Ovary (tissue), 9 donors: ENCODE results near the gene SORCS2. TPM values are rescaled to one million over a fixed set of nuclear protein-coding genes. Genes with fewer than 3 reads are reported as not detected.

Source experiments
- DNase-seq, 5 donors: peaks; one replicate each; pipeline ENCODE4 v3.0.0-alpha.2; 2019 to 2020
- H3K27ac ChIP-seq, 2 donors: fragments of 200-600 bp; one replicate each; pipeline versions ENCODE4 v1.5.1 to v1.8.0; 2019 to 2022
- H3K27me3 ChIP-seq: fragments of 200-600 bp; one replicate; pipeline ENCODE4 v1.8.0; 2022
- H3K36me3 ChIP-seq: fragments of 200-600 bp; sonication (generic); one replicate; pipeline ENCODE4 v1.5.1; 2019
- H3K4me1 ChIP-seq: one replicate; pipeline ENCODE4 v1.8.1; 2013; ENCODE audit warnings: mild to moderate bottlenecking, moderate library complexity; ENCODE audit not compliant: insufficient read depth
- H3K4me3 ChIP-seq: fragments of 200-600 bp; sonication (generic); one replicate; pipeline ENCODE4 v1.5.1; 2017
- H3K9me3 ChIP-seq, 2 donors: fragments of 200-600 bp in 1 of 2; sonication (generic) in 1 of 2; one replicate each; pipeline versions ENCODE4 v1.5.1 to v1.8.1; 2013 to 2019; ENCODE audit warnings: mild to moderate bottlenecking in 1 of 2, moderate library complexity in 1 of 2
- EP300 ChIP-seq: sonication (generic); formaldehyde crosslinking; IDR thresholded peaks from one replicate; pipeline ENCODE4 v1.6.1; 2017; ENCODE audit warnings: antibody characterized with exemption
- POLR2A ChIP-seq: fragments of 450-650 bp; IDR thresholded peaks from one replicate; pipeline ENCODE4 v1.6.1; 2017; ENCODE audit warnings: antibody characterized with exemption, mild to moderate bottlenecking, moderate library complexity
- WGBS, 3 donors: extraction: QIAGEN DNeasy Blood & Tissue Kit in 1 of 3; methylation state at CpG; one replicate each; pipeline versions ENCODE4 v1.1.5 to v1.1.7; 2013 to 2017; 5-methylcytosine and 5-hydroxymethylcytosine counted together
- intact Hi-C, 4 donors: fragments of 100-400 bp; cut with DNase I; formaldehyde crosslinking; loops; one replicate each; pipeline versions ENCODE4 v1.11.0 to v1.15.1; 2022 to 2023
- polyA plus RNA-seq, 2 donors: library from polyadenylated mRNA; stranded (reverse); fragments of 200-250 nt in 1 of 2; fragments of 350-450 nt in 1 of 2; fragmentation: Illumina TruSeq in 1 of 2; extraction: RNeasy Lipid Tissue Mini Kit (QIAGEN cat#74804) in 1 of 2; gene quantifications; one replicate each; pipeline ENCODE4 v1.2.3, GENCODE V29; 2013 to 2014
- total RNA-seq, 7 donors: library from RNA; depleted of rRNA in 2 of 7; stranded (reverse); fragments of >200 nt in 2 of 7; fragmentation: NEBNext Ultra II Directional in 3 of 7; extraction: Animal tissue kit (Norgen Biotek cat#: 25700) in 3 of 7; gene quantifications; one replicate each; pipeline versions ENCODE4 v1.1.0 to v1.2.4, GENCODE V29; 2016 to 2023
- TF ChIP-seq, protein P1 (sequence below), 3 donors: fragments of 450-650 bp in 2 of 3; fragments of 200-600 bp in 1 of 3; IDR thresholded peaks; one replicate each; pipeline versions ENCODE4 v1.5.1 to v1.8.0; 2016 to 2022; ENCODE audit warnings: antibody characterized with exemption in 3 of 3, mild to moderate bottlenecking in 1 of 3
- donor health status: DM: no; HTN: no; CAD: no; lungs with moderate emphysema.
- donor health status: DM: no; HTN: no; CAD: no.
- donor health status: Bipolar disorder and iron deficiency.
- donor health status: DM: yes; HTN: yes; CAD: no.
- donor health status: DM: no; HTN: no; CAD: no.
- donor health status: DM: yes; HTN: yes; CAD: no.

The SORCS2 gene
- total and polyA plus RNA-seq, 9 donors: 0.60 to 23.9 (median 7.1) TPM

DNA sequence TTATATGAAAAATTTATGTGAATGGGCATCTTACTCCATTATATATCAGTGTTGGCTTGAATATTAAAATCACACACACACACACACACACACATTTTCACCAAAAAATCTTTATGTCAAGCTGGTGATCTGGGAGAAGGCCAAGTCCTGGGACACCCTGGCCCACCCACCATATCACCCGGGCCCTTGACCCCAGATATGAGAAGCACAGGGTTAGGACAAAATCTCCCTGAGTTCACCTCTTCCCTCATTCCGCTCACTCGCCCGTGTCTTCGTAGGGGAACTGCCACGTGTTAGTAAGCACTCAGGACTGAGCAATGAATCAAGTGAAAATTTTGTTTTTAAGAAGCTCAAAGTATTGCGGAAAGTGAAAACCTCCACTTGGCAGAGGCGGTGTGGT lies 346.2 kb downstream of the SORCS2 start:
- no peaks in the 10 kb centered on the region for H3K36me3 ChIP-seq
- WGBS, 3 donors: 31 to 45% (median 40%) methylated on average over 8 of the region's 8 CpGs
- intact Hi-C loops: no loop called here
- peaks cover 2% of the 10 kb centered on the region for H3K4me1 ChIP-seq
- peak in 2 of 5 donors; percentile 30 to 64 for DNase-seq
- no peaks in the 10 kb centered on the region for H3K27me3 ChIP-seq
- no peak overlapping the region for H3K27ac ChIP-seq
- no peaks in the 10 kb centered on the region for H3K9me3 ChIP-seq
- TF ChIP-seq, protein P1, sequence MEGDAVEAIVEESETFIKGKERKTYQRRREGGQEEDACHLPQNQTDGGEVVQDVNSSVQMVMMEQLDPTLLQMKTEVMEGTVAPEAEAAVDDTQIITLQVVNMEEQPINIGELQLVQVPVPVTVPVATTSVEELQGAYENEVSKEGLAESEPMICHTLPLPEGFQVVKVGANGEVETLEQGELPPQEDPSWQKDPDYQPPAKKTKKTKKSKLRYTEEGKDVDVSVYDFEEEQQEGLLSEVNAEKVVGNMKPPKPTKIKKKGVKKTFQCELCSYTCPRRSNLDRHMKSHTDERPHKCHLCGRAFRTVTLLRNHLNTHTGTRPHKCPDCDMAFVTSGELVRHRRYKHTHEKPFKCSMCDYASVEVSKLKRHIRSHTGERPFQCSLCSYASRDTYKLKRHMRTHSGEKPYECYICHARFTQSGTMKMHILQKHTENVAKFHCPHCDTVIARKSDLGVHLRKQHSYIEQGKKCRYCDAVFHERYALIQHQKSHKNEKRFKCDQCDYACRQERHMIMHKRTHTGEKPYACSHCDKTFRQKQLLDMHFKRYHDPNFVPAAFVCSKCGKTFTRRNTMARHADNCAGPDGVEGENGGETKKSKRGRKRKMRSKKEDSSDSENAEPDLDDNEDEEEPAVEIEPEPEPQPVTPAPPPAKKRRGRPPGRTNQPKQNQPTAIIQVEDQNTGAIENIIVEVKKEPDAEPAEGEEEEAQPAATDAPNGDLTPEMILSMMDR (IDR thresholded peaks at IDR 0.05): no peak
- no peak for TF ChIP-seq POLR2A
- no peak for TF ChIP-seq EP300
- H3K4me3 ChIP-seq: no peak overlapping the region

DNA sequence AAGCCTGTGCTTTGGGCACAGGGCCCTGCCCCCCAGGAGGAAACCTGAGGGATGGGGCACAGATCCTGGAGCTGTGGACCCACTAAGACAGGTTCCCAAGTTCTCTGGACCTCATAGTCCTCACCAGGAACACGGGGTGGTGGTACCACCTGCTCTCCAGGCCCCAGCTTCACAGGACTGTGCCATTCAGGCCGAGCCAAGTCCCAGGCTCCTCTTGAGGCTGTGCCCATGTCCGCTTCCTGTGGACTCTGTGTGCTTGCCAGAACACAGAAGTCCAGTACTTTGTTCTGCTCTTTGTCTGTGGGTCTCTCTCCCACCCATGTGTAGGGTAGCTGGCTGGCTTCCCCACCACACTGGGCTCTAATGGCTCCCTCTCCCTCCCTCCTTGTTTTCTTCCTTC lies 346.8 kb downstream of the SORCS2 start:
- TF ChIP-seq EP300: no peak
- TF ChIP-seq, protein P1 (IDR thresholded peaks at IDR 0.05): no peak
- TF ChIP-seq POLR2A: no peak
- Histone ChIP-seq H3K4me1 (peaks cover 2% of the 10 kb centered on the region), H3K36me3 (no peaks in the 10 kb centered on the region), H3K27me3 (no peaks in the 10 kb centered on the region), H3K27ac (no peak overlapping the region), H3K4me3 (no peak overlapping the region), H3K9me3 (no peaks in the 10 kb centered on the region)
- WGBS, 3 donors: 59 to 82% (median 67%) methylated on average over 3 of the region's 3 CpGs
- no peak for DNase-seq
- intact Hi-C loops: no loop called here

DNA sequence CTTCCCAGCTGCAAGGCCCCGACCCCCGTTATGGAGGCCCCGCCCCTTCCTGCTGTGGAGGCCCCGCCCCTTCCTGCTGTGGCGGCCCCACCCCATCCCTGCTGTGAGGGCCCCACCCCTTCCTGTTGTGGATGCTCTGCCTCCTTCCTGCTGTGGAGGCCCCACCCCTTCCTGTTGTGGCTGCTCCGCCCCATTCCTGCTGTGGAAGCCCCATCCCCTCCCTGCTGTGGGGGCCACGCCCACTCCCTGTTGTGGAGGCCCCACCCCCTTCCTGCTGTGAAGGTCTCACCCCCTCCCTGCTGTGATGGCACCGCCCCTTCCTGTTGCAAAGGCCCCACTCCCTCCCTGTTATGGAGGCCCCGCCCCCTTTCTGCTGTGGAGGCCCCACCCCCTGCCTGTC lies 347.3 kb downstream of the SORCS2 start:
- Histone ChIP-seq H3K9me3 (no peaks in the 10 kb centered on the region), H3K36me3 (no peaks in the 10 kb centered on the region), H3K4me3 (no peak overlapping the region), H3K27me3 (no peaks in the 10 kb centered on the region), H3K27ac (no peak overlapping the region), H3K4me1 (peaks cover 2% of the 10 kb centered on the region)
- DNase-seq: peak in 3 of 5 donors; percentile 37 to 66 (median 46)
- intact Hi-C loops: no loop called here
- 56 to 74% (median 59%) methylated on average over 8 to 9 of the region's 9 CpGs for WGBS, 3 donors
- no peak for TF ChIP-seq EP300
- TF ChIP-seq, protein P1 (IDR thresholded peaks at IDR 0.05): no peak
- TF ChIP-seq POLR2A: no peak

DNA sequence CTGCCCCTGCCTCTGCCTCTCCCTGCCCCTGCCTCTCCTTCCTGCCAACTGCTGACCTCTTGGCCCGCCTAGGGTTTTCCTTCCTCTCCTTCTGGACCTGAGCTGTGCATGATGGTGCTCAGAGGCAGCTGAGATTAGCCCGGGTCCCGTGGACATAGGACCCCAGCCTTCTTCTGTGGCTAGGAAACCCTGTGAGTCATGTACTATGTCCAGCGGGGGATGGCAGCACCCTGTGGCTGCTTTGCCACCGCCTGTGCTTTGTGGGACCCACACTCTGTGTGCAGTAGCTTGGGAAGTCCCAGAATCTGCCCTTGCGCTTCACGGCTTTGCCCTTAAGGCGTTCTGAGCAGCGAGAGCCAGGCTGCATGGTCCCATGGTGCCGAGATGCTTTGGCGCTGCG lies 347.9 kb downstream of the SORCS2 start:
- no peaks in the 10 kb centered on the region for H3K9me3 ChIP-seq
- TF ChIP-seq EP300 (no peak), POLR2A (no peak)
- TF ChIP-seq, protein P1 (IDR thresholded peaks at IDR 0.05): no peak
- intact Hi-C loops: no loop called here
- no peak overlapping the region for H3K4me3 ChIP-seq
- peaks cover 2% of the 10 kb centered on the region for H3K4me1 ChIP-seq
- WGBS, 3 donors: 90 to 92% (median 91%) methylated on average over 12 of the region's 12 CpGs
- H3K27ac ChIP-seq: no peak overlapping the region
- H3K27me3 ChIP-seq: no peaks in the 10 kb centered on the region
- no peaks in the 10 kb centered on the region for H3K36me3 ChIP-seq
- DNase-seq: no peak
